ENCODE data around the gene TFDP2.

- no peak for TF ChIP-seq CTCF (conservative IDR thresholded peaks at IDR 0.05)
- TF ChIP-seq EZH2 (IDR thresholded peaks at IDR 0.05; ENCODE audit: low read depth): no peak
These were observed 194.2 kb downstream of the TFDP2 start for GRCh38 chr3:141955175-141955574.
